Esophagus muscularis mucosa (tissue), 4 donors: ENCODE data around the gene GPX1.

Source experiments
- EP300 ChIP-seq: sonication (generic); formaldehyde crosslinking; IDR thresholded peaks from one replicate; pipeline ENCODE4 v1.6.1; 2017; ENCODE audit warnings: antibody characterized with exemption
- POLR2A ChIP-seq: fragments of 450-650 bp; IDR thresholded peaks from one replicate; pipeline ENCODE4 v1.6.1; 2017; ENCODE audit warnings: antibody characterized with exemption, moderate library complexity, mild to moderate bottlenecking, low read depth
- POLR2AphosphoS5 ChIP-seq, 2 donors: sonication (generic); formaldehyde crosslinking; IDR thresholded peaks; one replicate each; pipeline ENCODE4 v1.6.1; 2017; ENCODE audit warnings: antibody characterized with exemption in 2 of 2
- TF ChIP-seq, protein P1 (sequence below), 3 experiments: fragments of 200-600 bp in 2 of 3; fragments of 450-650 bp in 1 of 3; sonication (generic) in 2 of 3; IDR thresholded peaks; one replicate each; pipeline ENCODE4 v1.5.1; 2017 to 2019; ENCODE audit warnings: antibody characterized with exemption in 3 of 3, mild to moderate bottlenecking in 2 of 3, moderate library complexity in 1 of 3

DNA sequence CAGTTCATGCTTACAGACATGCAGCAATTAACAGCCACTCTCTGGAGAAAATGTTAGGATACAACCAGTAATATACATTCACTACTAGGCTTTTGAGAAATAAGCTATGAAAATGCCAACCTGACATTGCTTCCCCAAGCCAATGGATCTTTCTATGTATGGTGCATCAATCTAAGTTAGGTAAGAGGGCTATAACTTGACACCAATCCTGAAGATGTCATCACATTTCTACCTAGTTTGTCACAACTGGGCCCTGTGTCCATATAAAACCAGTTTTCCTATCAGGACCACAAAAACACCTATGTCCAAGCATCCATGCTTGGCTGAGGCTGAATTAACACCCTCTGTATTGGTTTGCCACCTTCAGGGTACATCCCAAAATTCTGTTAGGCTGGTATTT, 13.8 kb upstream of the GPX1 start:
- TF ChIP-seq, protein P1, sequence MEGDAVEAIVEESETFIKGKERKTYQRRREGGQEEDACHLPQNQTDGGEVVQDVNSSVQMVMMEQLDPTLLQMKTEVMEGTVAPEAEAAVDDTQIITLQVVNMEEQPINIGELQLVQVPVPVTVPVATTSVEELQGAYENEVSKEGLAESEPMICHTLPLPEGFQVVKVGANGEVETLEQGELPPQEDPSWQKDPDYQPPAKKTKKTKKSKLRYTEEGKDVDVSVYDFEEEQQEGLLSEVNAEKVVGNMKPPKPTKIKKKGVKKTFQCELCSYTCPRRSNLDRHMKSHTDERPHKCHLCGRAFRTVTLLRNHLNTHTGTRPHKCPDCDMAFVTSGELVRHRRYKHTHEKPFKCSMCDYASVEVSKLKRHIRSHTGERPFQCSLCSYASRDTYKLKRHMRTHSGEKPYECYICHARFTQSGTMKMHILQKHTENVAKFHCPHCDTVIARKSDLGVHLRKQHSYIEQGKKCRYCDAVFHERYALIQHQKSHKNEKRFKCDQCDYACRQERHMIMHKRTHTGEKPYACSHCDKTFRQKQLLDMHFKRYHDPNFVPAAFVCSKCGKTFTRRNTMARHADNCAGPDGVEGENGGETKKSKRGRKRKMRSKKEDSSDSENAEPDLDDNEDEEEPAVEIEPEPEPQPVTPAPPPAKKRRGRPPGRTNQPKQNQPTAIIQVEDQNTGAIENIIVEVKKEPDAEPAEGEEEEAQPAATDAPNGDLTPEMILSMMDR (IDR thresholded peaks at IDR 0.05): no peak
- no peak for TF ChIP-seq POLR2A
- TF ChIP-seq POLR2AphosphoS5 (IDR thresholded peaks at IDR 0.05): no peak
- TF ChIP-seq EP300: no peak
